HL-60 (cell line): ENCODE measurements around the gene TBC1D4.

Experiments used
- DNase-seq, 2 experiments: peaks; one replicate each; pipeline ENCODE4 v3.0.0-alpha.2; 2010 to 2020; ENCODE audit warnings: low read depth in 1 of 2, low spot score in 1 of 2
- H3K27ac ChIP-seq: fragments of 250-450 bp; sonication (Bioruptor Pico); replicated peaks from 2 replicates; pipeline ENCODE4 v1.5.1; 2020; ENCODE audit warnings: mild to moderate bottlenecking, moderate library complexity
- H3K27me3 ChIP-seq: fragments of 250-450 bp; sonication (Bioruptor Pico); 2 replicates; pipeline ENCODE4 v1.5.1; 2021; ENCODE audit warnings: mild to moderate bottlenecking, moderate library complexity; ENCODE audit not compliant: insufficient read depth, poor library complexity, severe bottlenecking
- H3K4me3 ChIP-seq: replicated peaks from 2 replicates; pipeline ENCODE4 v1.5.1; 2011; ENCODE audit warnings: mild to moderate bottlenecking, control low read depth, low read length; ENCODE audit not compliant: insufficient read depth
- CTCF ChIP-seq: IDR thresholded peaks from one replicate; pipeline ENCODE4 v1.5.1; 2011; ENCODE audit warnings: low read length, control low read depth, inconsistent platforms; ENCODE audit not compliant: insufficient read depth
- GABPA ChIP-seq: IDR thresholded peaks from 2 replicates; pipeline ENCODE4 v1.6.1; 2012; ENCODE audit warnings: low read depth
- POLR2AphosphoS5 ChIP-seq: IDR thresholded peaks from 2 replicates; pipeline ENCODE4 v1.6.1; 2012; ENCODE audit warnings: low read depth
- REST ChIP-seq: IDR thresholded peaks from 2 replicates; pipeline ENCODE4 v1.6.1; 2012; ENCODE audit warnings: low read depth; ENCODE audit not compliant: insufficient replicate concordance
- SPI1 ChIP-seq: IDR thresholded peaks from 2 replicates; pipeline ENCODE4 v1.6.1; 2012; ENCODE audit warnings: low read depth, mild to moderate bottlenecking, borderline replicate concordance

Gene TBC1D4

DNA sequence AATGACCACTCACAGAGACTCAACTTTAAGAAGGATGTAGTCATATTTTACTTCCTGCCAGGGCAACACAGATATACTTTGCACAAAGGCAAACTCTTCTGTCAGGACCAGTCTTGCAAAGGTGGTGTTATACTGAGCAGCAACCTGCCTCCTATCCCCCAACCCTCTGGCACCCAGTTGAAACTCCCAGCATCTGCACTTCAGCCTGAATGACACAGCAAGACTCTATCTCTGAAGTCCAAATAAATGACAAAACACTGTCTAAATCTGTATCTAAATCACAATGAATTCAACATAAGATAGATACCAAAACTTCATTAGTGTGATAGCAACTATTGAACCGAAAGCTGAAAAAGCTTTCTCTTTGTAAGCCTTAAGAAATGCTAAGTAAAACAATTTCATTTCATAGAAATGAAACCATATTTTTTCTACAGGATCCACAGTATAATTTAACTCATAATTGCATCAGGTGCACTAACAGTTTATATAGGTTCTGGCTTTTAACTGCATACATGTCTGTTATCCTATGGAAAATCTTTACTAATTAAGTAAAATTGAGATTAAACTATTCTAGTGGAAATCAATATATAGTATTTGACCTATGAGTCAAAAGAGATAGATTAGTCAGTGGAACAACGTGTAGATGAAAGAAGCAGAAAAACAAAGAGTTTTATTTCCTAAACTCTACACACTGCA, 163.7 kb downstream of the TBC1D4 start:
- no peak for TF ChIP-seq REST
- TF ChIP-seq POLR2AphosphoS5 = no peak
- no peak for TF ChIP-seq SPI1
- no peak for TF ChIP-seq CTCF
- no peak for TF ChIP-seq GABPA
- Histone ChIP-seq H3K27ac (no peak overlapping the region), H3K27me3 (no peaks in the 10 kb centered on the region), H3K4me3 (no peak overlapping the region)
- no peak for DNase-seq

DNA sequence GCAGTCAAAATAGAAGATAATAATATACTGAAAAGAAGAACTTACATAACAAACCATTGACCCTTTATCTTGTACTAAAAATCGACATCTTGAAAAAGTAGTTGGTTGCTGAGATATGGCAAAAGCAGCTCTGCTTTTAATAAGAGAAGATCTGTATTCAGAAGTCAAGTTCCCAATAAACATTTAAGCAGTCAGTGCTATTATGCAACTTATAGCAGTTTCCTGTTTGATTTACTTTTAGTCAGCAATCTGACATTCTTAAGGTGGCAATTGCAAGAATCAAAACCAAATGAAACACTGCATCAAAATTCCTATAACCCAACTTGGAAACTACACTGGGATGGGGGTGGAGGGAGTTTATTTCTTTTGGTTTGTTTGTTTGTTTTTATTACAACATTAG, 165.5 kb downstream of the TBC1D4 start:
- no peak overlapping the region for H3K27ac ChIP-seq
- DNase-seq = no peak
- no peak for TF ChIP-seq SPI1
- no peaks in the 10 kb centered on the region for H3K27me3 ChIP-seq
- no peak overlapping the region for H3K4me3 ChIP-seq

DNA sequence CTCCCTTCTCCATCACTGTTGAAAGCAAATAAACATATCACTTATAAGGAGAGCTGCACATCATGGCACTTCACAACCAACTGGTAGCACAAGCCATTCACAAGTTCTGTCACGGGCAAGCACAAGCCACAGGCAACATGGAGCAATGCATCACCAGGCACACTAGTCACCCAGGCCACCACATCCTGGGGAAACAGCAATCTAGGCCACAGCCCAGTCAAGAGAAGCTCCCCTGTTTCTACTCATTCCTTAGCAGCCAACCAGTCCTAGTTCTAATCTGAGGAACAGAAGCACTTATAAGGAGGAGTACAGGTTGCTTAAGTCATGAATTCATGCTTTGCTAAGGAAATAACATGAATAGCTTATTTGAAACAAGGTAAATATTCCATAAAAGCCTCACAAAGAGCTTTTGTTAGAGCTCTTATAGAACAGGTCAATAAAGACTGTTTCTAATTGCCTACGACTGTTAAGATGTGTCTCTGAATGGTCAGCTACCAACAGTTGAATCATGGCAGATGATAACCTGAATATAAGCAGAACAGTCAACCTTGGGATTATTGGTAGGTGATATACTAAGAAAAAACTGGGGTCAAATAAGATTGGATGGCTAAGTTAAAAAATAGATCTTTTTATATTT, 169.0 kb downstream of the TBC1D4 start:
- H3K4me3 ChIP-seq = no peak overlapping the region
- TF ChIP-seq POLR2AphosphoS5 = no peak
- no peak for TF ChIP-seq REST
- no peak for TF ChIP-seq SPI1
- TF ChIP-seq GABPA = no peak
- no peak for TF ChIP-seq CTCF
- DNase-seq = no peak
- no peaks in the 10 kb centered on the region for H3K27me3 ChIP-seq
- no peak overlapping the region for H3K27ac ChIP-seq

DNA sequence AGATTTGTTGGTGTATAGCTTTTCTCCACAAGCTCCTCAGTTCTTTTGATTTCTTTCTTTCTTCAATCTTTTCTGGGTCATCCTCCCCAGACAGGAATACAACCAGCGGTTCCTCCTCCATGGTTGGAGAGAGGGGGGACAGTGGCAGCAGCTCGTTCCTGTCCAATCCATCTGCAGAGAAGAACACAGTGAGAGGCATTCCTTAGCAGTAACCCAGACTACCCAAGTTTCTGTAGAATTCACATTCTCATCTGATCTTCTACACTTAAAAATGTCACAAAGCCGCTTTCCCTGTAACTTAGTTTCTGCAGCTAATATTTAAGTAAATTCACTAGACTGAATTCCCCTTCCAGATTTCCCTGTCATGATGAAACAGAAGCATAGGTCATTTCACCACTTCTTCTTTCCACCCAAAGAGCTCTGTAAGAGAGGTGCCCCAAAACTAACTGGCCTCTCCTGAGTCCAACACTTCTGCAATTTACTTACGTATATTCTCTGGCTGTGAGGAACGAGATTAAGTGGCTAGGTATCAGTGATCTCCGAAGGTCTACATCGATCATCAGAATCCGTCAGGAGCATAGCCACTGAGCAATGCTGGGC, 171.9 kb downstream of the TBC1D4 start:
- no peaks in the 10 kb centered on the region for H3K27me3 ChIP-seq
- DNase-seq = peak in 1 of 2 experiments; percentile 63
- no peak overlapping the region for H3K4me3 ChIP-seq
- peak; percentile 85 for TF ChIP-seq SPI1
- TF ChIP-seq GABPA = no peak
- H3K27ac ChIP-seq = no peak overlapping the region

GRCh38 chr13:75308222-75308621, 173.7 kb downstream of the TBC1D4 start:
- TF ChIP-seq GABPA (no peak), REST (no peak), POLR2AphosphoS5 (no peak), SPI1 (no peak), CTCF (no peak)
- Histone ChIP-seq H3K27ac (no peak overlapping the region), H3K4me3 (no peak overlapping the region), H3K27me3 (no peaks in the 10 kb centered on the region)
- DNase-seq = no peak
